B cell (primary cell): ENCODE data around the gene PARD3B. TPM values are rescaled to one million over a fixed set of nuclear protein-coding genes. Genes with fewer than 3 reads are reported as not detected.

ENCODE experiments used
- ATAC-seq: fragments of 200-7000 bp; cut with Tn5 transposase; one replicate; pipeline ENCODE4 v1.10.0; 2021; ENCODE audit warnings: low read depth, mild to moderate bottlenecking, moderate number of reproducible peaks, moderate library complexity
- CTCF ChIA-PET: fragments of 350-600 bp; sonication (Branson Sonifier 250); formaldehyde crosslinking; loops from one replicate; lab custom pipeline; 2021; ENCODE audit warnings: antibody characterized with exemption, inconsistent platforms; lab: Charles Lee
- POLR2A ChIA-PET: fragments of 350-600 bp; sonication (Branson Sonifier 250); formaldehyde crosslinking; loops from one replicate; lab custom pipeline; 2021; ENCODE audit warnings: antibody characterized with exemption; lab: Charles Lee
- DNase-seq: peaks from one replicate; pipeline ENCODE4 v3.0.0; 2013
- H2AFZ ChIP-seq: 2 replicates; pipeline ENCODE4 v1.6.1; 2012; ENCODE audit warnings: mild to moderate bottlenecking, low read depth, low read length; ENCODE audit not compliant: insufficient read depth, poor library complexity, severe bottlenecking
- H3K27ac ChIP-seq, 2 donors: 1 replicate in 1 of 2; 2 replicates in 1 of 2; pipeline ENCODE4 v1.5.1; 2012 to 2013; ENCODE audit warnings: low read length in 2 of 2, mild to moderate bottlenecking in 2 of 2, moderate library complexity in 1 of 2
- H3K27me3 ChIP-seq, 4 experiments: fragments of 200-600 bp in 1 of 4; sonication (generic) in 1 of 4; replicated peaks in 1 of 4; 1 replicate in 2 of 4; 2 replicates in 2 of 4; pipeline versions ENCODE4 v1.6.1 to v1.7.0; 2013 to 2016; ENCODE audit warnings: low read length in 3 of 4, mild to moderate bottlenecking in 2 of 4, mixed read lengths in 1 of 4, moderate library complexity in 1 of 4; ENCODE audit not compliant: insufficient read depth in 4 of 4, control insufficient read depth in 3 of 4; ENCODE audit errors: control extremely low read depth in 1 of 4
- H3K36me3 ChIP-seq, 2 experiments: replicated peaks in 1 of 2; 1 replicate in 1 of 2; 2 replicates in 1 of 2; pipeline versions ENCODE4 v1.6.1 to v1.7.1; 2013; ENCODE audit warnings: low read length in 1 of 2; ENCODE audit not compliant: insufficient read depth in 2 of 2, control insufficient read depth in 1 of 2; ENCODE audit errors: control extremely low read depth in 1 of 2, extremely low read depth in 1 of 2
- H3K4me1 ChIP-seq, 2 donors: fragments of 200-600 bp in 1 of 2; sonication (generic) in 1 of 2; 1 replicate in 1 of 2; 2 replicates in 1 of 2; pipeline versions ENCODE4 v1.5.1 to v1.6.1; 2013 to 2017; ENCODE audit warnings: low read length in 2 of 2; ENCODE audit not compliant: control insufficient read depth in 2 of 2, insufficient read depth in 2 of 2
- H3K4me2 ChIP-seq: replicated peaks from 2 replicates; pipeline ENCODE3; 2012; ENCODE audit warnings: mild to moderate bottlenecking, low read depth, low read length; ENCODE audit not compliant: poor library complexity, severe bottlenecking
- H3K4me3 ChIP-seq, 5 experiments: fragments of 200-600 bp in 1 of 5; sonication (generic) in 1 of 5; 1 replicate in 3 of 5; 2 replicates in 2 of 5; pipeline versions ENCODE4 v1.5.1 to v1.7.0; 2011 to 2016; ENCODE audit warnings: low read length in 4 of 5, mild to moderate bottlenecking in 4 of 5, low read depth in 2 of 5, control low read depth in 1 of 5, moderate library complexity in 1 of 5; ENCODE audit not compliant: insufficient read depth in 1 of 5; ENCODE audit errors: control extremely low read depth in 1 of 5, extremely low read depth in 1 of 5
- H3K79me2 ChIP-seq: fragments of 200-600 bp; sonication (generic); one replicate; pipeline ENCODE4 v1.6.0; 2016; ENCODE audit warnings: low read length; ENCODE audit not compliant: control insufficient read depth, insufficient read depth
- H3K9ac ChIP-seq: fragments of 200-600 bp; sonication (generic); 2 replicates; pipeline ENCODE4 v1.6.1; 2017; ENCODE audit warnings: mild to moderate bottlenecking, low read length, moderate library complexity
- H3K9me3 ChIP-seq, 3 donors: one replicate each; pipeline versions ENCODE4 v1.6.1 to v1.7.1; 2013; ENCODE audit warnings: low read length in 2 of 3; ENCODE audit not compliant: control insufficient read depth in 2 of 3, insufficient read depth in 1 of 3; ENCODE audit errors: control extremely low read depth in 1 of 3
- H4K20me1 ChIP-seq: 2 replicates; pipeline ENCODE4 v1.6.0; 2012; ENCODE audit warnings: mild to moderate bottlenecking, low read length; ENCODE audit not compliant: insufficient read depth, control insufficient read depth, poor library complexity, severe bottlenecking
- H3K27ac Mint-ChIP-seq: one replicate; pipeline ENCODE4 v1.8.0; 2021; ENCODE audit warnings: mixed read lengths
- H3K27me3 Mint-ChIP-seq: one replicate; pipeline ENCODE4 v1.8.0; 2021; ENCODE audit warnings: mixed read lengths
- H3K4me1 Mint-ChIP-seq: one replicate; pipeline ENCODE4 v1.8.0; 2021; ENCODE audit warnings: mixed read lengths
- H3K4me3 Mint-ChIP-seq: one replicate; pipeline ENCODE4 v1.8.0; 2021; ENCODE audit warnings: mixed read lengths
- H3K9me3 Mint-ChIP-seq: one replicate; pipeline ENCODE4 v1.8.0; 2022; ENCODE audit warnings: mixed read lengths; ENCODE audit not compliant: insufficient read depth
- EZH2 ChIP-seq: IDR thresholded peaks from 2 replicates; pipeline ENCODE4 v1.6.1; 2012; ENCODE audit warnings: borderline replicate concordance, low read depth, mild to moderate bottlenecking, moderate library complexity, low read length; ENCODE audit not compliant: insufficient read depth, poor library complexity, severe bottlenecking
- WGBS: methylation state at CpG from one replicate; pipeline ENCODE4 v1.1.5; 2013; ENCODE audit warnings: missing lambda C conversion rate; ENCODE audit not compliant: insufficient coverage; 5-methylcytosine and 5-hydroxymethylcytosine counted together
- intact Hi-C: fragments of 100-400 bp; cut with micrococcal nuclease; formaldehyde crosslinking; loops from one replicate; pipeline ENCODE4 v1.10.0; 2022
- polyA plus RNA-seq: library from polyadenylated mRNA; depleted of rRNA; stranded (reverse); fragments of >200 nt; gene quantifications from 2 replicates; pipeline ENCODE4 v1.2.3, GENCODE V29; 2012
- total RNA-seq, 2 donors: library from RNA; stranded (reverse); fragments of 120-200 nt in 1 of 2; gene quantifications; 1 replicate in 1 of 2; 2 replicates in 1 of 2; pipeline versions ENCODE4 v1.2.3 to v1.2.4, GENCODE V29; 2013 to 2022
- TF ChIP-seq, protein P1 (sequence below): fragments of 200-600 bp; IDR thresholded peaks from one replicate; pipeline ENCODE4 v1.8.0; 2022; ENCODE audit warnings: antibody characterized with exemption, mild to moderate bottlenecking

The PARD3B gene
- total and polyA plus RNA-seq, 2 donors (not counting 1 experiment from before 2014, with no cell fraction given), result not detected

DNA sequence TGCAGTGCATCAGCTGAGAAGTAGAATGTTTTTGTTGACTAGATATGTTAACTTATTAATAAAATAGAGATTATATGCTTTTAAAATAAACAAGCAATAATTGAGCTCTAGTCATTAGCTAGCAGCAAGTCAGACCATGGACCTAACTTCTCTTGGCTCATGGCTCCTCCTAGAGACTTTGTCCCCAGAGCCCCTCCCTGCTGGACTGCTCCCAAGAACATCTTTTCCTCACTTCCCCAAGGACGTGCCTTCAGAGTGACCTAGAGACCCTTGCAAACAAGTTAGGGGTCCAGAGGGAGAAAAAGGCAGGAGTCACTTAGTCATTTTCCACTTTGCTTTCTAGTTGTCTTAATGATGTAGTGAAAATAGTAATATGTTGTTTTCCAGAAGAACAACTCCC lies 824.5 kb downstream of the PARD3B start:
- no peak overlapping the region for H2AFZ ChIP-seq
- no peaks in the 10 kb centered on the region for H3K27me3 ChIP-seq
- no peak overlapping the region for H3K4me2 ChIP-seq
- H4K20me1 ChIP-seq, result no peaks in the 10 kb centered on the region
- no peaks in the 10 kb centered on the region for H3K79me2 ChIP-seq
- no CpG with 5 or more reads among the region's 1 CpG for WGBS
- no peak overlapping the region for H3K4me3 Mint-ChIP-seq
- no peaks in the 10 kb centered on the region for H3K9me3 Mint-ChIP-seq
- TF ChIP-seq EZH2, result no peak
- TF ChIP-seq, protein P1, sequence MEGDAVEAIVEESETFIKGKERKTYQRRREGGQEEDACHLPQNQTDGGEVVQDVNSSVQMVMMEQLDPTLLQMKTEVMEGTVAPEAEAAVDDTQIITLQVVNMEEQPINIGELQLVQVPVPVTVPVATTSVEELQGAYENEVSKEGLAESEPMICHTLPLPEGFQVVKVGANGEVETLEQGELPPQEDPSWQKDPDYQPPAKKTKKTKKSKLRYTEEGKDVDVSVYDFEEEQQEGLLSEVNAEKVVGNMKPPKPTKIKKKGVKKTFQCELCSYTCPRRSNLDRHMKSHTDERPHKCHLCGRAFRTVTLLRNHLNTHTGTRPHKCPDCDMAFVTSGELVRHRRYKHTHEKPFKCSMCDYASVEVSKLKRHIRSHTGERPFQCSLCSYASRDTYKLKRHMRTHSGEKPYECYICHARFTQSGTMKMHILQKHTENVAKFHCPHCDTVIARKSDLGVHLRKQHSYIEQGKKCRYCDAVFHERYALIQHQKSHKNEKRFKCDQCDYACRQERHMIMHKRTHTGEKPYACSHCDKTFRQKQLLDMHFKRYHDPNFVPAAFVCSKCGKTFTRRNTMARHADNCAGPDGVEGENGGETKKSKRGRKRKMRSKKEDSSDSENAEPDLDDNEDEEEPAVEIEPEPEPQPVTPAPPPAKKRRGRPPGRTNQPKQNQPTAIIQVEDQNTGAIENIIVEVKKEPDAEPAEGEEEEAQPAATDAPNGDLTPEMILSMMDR, result no peak
- H3K27ac Mint-ChIP-seq, result no peak overlapping the region
- DNase-seq, result no peak
- no peak overlapping the region for H3K4me3 ChIP-seq
- ChIA-PET CTCF (no interaction called here), POLR2A (no interaction called here)
- ATAC-seq, result no peak
- no peaks in the 10 kb centered on the region for H3K4me1 Mint-ChIP-seq
- no peaks in the 10 kb centered on the region for H3K4me1 ChIP-seq
- H3K9me3 ChIP-seq, result peaks cover 0 to 3% (median 0%) of the 10 kb centered on the region in 3 donors
- no peaks in the 10 kb centered on the region for H3K36me3 ChIP-seq
- H3K27me3 Mint-ChIP-seq, result no peaks in the 10 kb centered on the region
- no peak overlapping the region for H3K9ac ChIP-seq
- H3K27ac ChIP-seq, result no peak overlapping the region
- intact Hi-C loops, result no loop called here

DNA sequence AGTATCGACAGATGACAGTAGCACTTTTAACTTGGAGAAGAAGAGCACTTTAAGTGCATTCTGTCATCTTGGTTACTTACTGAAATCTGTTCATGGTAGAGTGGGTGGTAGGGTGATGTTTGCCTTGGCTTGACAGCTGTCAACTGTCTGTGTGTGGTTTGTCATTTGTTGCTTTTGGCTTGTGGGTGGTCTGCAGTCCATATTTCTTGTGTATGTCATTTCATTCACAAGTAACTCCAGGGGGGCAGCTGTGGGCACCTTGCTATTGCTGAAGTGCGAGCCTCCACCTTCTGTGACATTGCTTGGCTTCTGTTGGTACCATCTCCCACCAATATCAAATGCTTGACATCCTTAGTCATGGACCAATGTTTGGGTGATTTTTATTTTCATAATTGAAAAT lies 825.5 kb downstream of the PARD3B start:
- ChIA-PET POLR2A (no interaction called here), CTCF (no interaction called here)
- Mint-ChIP-seq H3K27me3 (no peaks in the 10 kb centered on the region), H3K9me3 (no peaks in the 10 kb centered on the region), H3K27ac (no peak overlapping the region), H3K4me3 (no peak overlapping the region), H3K4me1 (no peaks in the 10 kb centered on the region)
- Histone ChIP-seq H3K4me1 (no peaks in the 10 kb centered on the region), H3K36me3 (no peaks in the 10 kb centered on the region), H3K4me3 (no peak overlapping the region), H3K79me2 (no peaks in the 10 kb centered on the region), H3K27ac (no peak overlapping the region), H2AFZ (no peak overlapping the region), H3K4me2 (no peak overlapping the region), H3K9ac (no peak overlapping the region), H3K9me3 (peaks cover 0 to 3% (median 0%) of the 10 kb centered on the region in 3 donors), H3K27me3 (no peaks in the 10 kb centered on the region), H4K20me1 (no peaks in the 10 kb centered on the region)
- no peak for DNase-seq
- no peak for ATAC-seq
- TF ChIP-seq, protein P1, result no peak
- TF ChIP-seq EZH2, result no peak
- intact Hi-C loops, result no loop called here
- 90% methylated on average over 2 of the region's 2 CpGs for WGBS
